HepG2 (cell line): ENCODE data around the gene P4HTM. TPM values are rescaled to one million over a fixed set of nuclear protein-coding genes. Genes with fewer than 3 reads are reported as not detected.

Source experiments
- AGO1 ChIP-seq: fragments of 200-400 bp; formaldehyde crosslinking; IDR thresholded peaks from 2 replicates; pipeline ENCODE4 v1.6.1; 2017; ENCODE audit warnings: mild to moderate bottlenecking, low read depth, low read length, moderate library complexity; ENCODE audit not compliant: poor library complexity, severe bottlenecking
- AKAP8 ChIP-seq: sonication (generic); formaldehyde crosslinking; IDR thresholded peaks from 2 replicates; pipeline ENCODE4 v1.5.1; 2020; ENCODE audit warnings: mild to moderate bottlenecking, missing genetic modification reagents
- ARNTL ChIP-seq: sonication (generic); formaldehyde crosslinking; IDR thresholded peaks from 2 replicates; pipeline ENCODE4 v1.4.0; 2020; ENCODE audit warnings: mild to moderate bottlenecking, missing genetic modification reagents
- ATF6 ChIP-seq: sonication (generic); formaldehyde crosslinking; conservative IDR thresholded peaks from 2 replicates; pipeline ENCODE4 v1.4.0; 2020; ENCODE audit warnings: missing genetic modification reagents
- KDM2A ChIP-seq: sonication (generic); formaldehyde crosslinking; IDR thresholded peaks from 2 replicates; pipeline ENCODE4 v1.4.0; 2020; ENCODE audit warnings: low read depth, missing genetic modification reagents, borderline replicate concordance
- PRDM10 ChIP-seq: sonication (generic); formaldehyde crosslinking; IDR thresholded peaks from 2 replicates; pipeline ENCODE4 v1.4.0; 2020; ENCODE audit warnings: low read depth, missing genetic modification reagents
- PRDM15 ChIP-seq: sonication (generic); formaldehyde crosslinking; IDR thresholded peaks from 2 replicates; pipeline ENCODE4 v1.4.0; 2020; ENCODE audit warnings: missing genetic modification reagents
- SATB2 ChIP-seq: sonication (generic); formaldehyde crosslinking; IDR thresholded peaks from 2 replicates; pipeline ENCODE4 v1.5.0; 2020; ENCODE audit warnings: missing genetic modification reagents
- ZFAT ChIP-seq: sonication (generic); formaldehyde crosslinking; conservative IDR thresholded peaks from 2 replicates; pipeline ENCODE4 v1.8.1; 2023; ENCODE audit warnings: missing genetic modification reagents, inconsistent platforms
- ZGPAT ChIP-seq: IDR thresholded peaks from 2 replicates; pipeline ENCODE4 v1.6.1; 2016; ENCODE audit warnings: mild to moderate bottlenecking
- ZKSCAN5 ChIP-seq: sonication (generic); formaldehyde crosslinking; IDR thresholded peaks from 2 replicates; pipeline ENCODE4 v1.5.1; 2020; ENCODE audit warnings: mild to moderate bottlenecking, missing genetic modification reagents
- ZNF737 ChIP-seq: sonication (generic); formaldehyde crosslinking; IDR thresholded peaks from 2 replicates; pipeline ENCODE4 v1.5.0; 2020; ENCODE audit warnings: missing genetic modification reagents, mild to moderate bottlenecking, borderline replicate concordance
- ZSCAN29 ChIP-seq: sonication (generic); formaldehyde crosslinking; conservative IDR thresholded peaks from 2 replicates; pipeline ENCODE4 v1.4.0; 2020; ENCODE audit warnings: mild to moderate bottlenecking, missing genetic modification reagents
- polyA plus RNA-seq, 8 experiments: library from polyadenylated mRNA; depleted of rRNA in 3 of 8; stranded (reverse) in 7 of 8; unstranded in 1 of 8; fragments of >200 nt; fragmentation: Illumina TruSeq in 4 of 8; extraction: Trizol in 4 of 8; gene quantifications; 2 replicates each; pipeline versions ENCODE4 v1.2.1 to v1.2.3, GENCODE V29; 2011 to 2016; ENCODE audit warnings: low read depth in 4 of 8, missing spikeins in 1 of 8, mixed read lengths in 1 of 8; ENCODE audit not compliant: insufficient read depth in 1 of 8
- total RNA-seq, 5 experiments: library from RNA; depleted of rRNA; stranded (reverse); fragments of >200 nt; fragmentation: Illumina TruSeq; extraction: Trizol; gene quantifications; 2 replicates each; pipeline ENCODE4 v1.2.3, GENCODE V29; 2016; ENCODE audit warnings: low read depth in 1 of 5

Gene P4HTM
- total and polyA plus RNA-seq, 2 of the 13 experiments (the other 11 are each of a cell fraction or from before 2014, with no cell fraction given), result 0.01 TPM; not detected in 1

- TF ChIP-seq ZFAT (CRISPR knock-in tag), result no peak
- no peak for TF ChIP-seq KDM2A (CRISPR knock-in tag)
- TF ChIP-seq ATF6, result no peak
- no peak for TF ChIP-seq ZSCAN29 (CRISPR knock-in tag)
- TF ChIP-seq AGO1, result no peak
- no peak for TF ChIP-seq ZNF737 (CRISPR knock-in tag)
- TF ChIP-seq PRDM10 (CRISPR knock-in tag), result no peak
- TF ChIP-seq ARNTL (CRISPR knock-in tag), result no peak
- TF ChIP-seq ZGPAT (CRISPR knock-in tag), result no peak
- no peak for TF ChIP-seq SATB2 (CRISPR knock-in tag)
- TF ChIP-seq PRDM15, result no peak
- no peak for TF ChIP-seq AKAP8 (CRISPR knock-in tag)
- no peak for TF ChIP-seq ZKSCAN5 (CRISPR knock-in tag)
These were observed 14.6 kb downstream of the P4HTM start (continued) for GRCh38 chr3:49004352-49005302.
